Measurements from ENCODE around the gene PLCB1. TPM values are rescaled to one million over a fixed set of nuclear protein-coding genes. Genes with fewer than 3 reads are reported as not detected.

Gene PLCB1
- total RNA-seq, 1 experiment from 2014 or later = 6.0 TPM

- Mint-ChIP-seq H3K4me1 (ENCODE audit: low read depth, unreplicated experiment) (no peaks in the 10 kb centered on the region), H3K9me3 (ENCODE audit: low read depth, unreplicated experiment) (no peaks in the 10 kb centered on the region), H3K27me3 (ENCODE audit: unreplicated experiment) (peaks cover 19% of the 10 kb centered on the region), H3K36me3 (ENCODE audit: insufficient read depth, unreplicated experiment) (no peaks in the 10 kb centered on the region), H3K27ac (ENCODE audit: unreplicated experiment) (no peak overlapping the region), H3K4me3 (ENCODE audit: low read depth, unreplicated experiment) (no peak overlapping the region)
- no peak for DNase-seq
- no TSS peak for BruUV-seq (replicated peaks)
- CTCF ChIA-PET = interaction anchor here (0.6 kb wide), 1 partner anchor 61 kb away, joined by 10 read pairs; no protein-coding TSS in a partner anchor
- TF ChIP-seq, protein P1, sequence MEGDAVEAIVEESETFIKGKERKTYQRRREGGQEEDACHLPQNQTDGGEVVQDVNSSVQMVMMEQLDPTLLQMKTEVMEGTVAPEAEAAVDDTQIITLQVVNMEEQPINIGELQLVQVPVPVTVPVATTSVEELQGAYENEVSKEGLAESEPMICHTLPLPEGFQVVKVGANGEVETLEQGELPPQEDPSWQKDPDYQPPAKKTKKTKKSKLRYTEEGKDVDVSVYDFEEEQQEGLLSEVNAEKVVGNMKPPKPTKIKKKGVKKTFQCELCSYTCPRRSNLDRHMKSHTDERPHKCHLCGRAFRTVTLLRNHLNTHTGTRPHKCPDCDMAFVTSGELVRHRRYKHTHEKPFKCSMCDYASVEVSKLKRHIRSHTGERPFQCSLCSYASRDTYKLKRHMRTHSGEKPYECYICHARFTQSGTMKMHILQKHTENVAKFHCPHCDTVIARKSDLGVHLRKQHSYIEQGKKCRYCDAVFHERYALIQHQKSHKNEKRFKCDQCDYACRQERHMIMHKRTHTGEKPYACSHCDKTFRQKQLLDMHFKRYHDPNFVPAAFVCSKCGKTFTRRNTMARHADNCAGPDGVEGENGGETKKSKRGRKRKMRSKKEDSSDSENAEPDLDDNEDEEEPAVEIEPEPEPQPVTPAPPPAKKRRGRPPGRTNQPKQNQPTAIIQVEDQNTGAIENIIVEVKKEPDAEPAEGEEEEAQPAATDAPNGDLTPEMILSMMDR (IDR thresholded peaks at IDR 0.05; ENCODE audit: unreplicated experiment) = no peak
- intact Hi-C loops (cut with micrococcal nuclease; ENCODE audit: unreplicated experiment) = no loop called here
Measured at GRCh38 chr20:8168785-8169288, 36.8 kb downstream of the PLCB1 start.

- Mint-ChIP-seq H3K4me1 (ENCODE audit: low read depth, unreplicated experiment) (no peaks in the 10 kb centered on the region), H3K36me3 (ENCODE audit: insufficient read depth, unreplicated experiment) (no peaks in the 10 kb centered on the region), H3K27ac (ENCODE audit: unreplicated experiment) (no peak overlapping the region), H3K4me3 (ENCODE audit: low read depth, unreplicated experiment) (no peak overlapping the region), H3K27me3 (ENCODE audit: unreplicated experiment) (peaks cover 12% of the 10 kb centered on the region), H3K9me3 (ENCODE audit: low read depth, unreplicated experiment) (no peaks in the 10 kb centered on the region)
- TF ChIP-seq, protein P1 (IDR thresholded peaks at IDR 0.05; ENCODE audit: unreplicated experiment) = no peak
- intact Hi-C loops (cut with micrococcal nuclease; ENCODE audit: unreplicated experiment) = no loop called here
- no TSS peak for BruUV-seq (replicated peaks)
- CTCF ChIA-PET = no interaction called here
- no peak for DNase-seq
Measured at GRCh38 chr20:8170921-8171320, 38.9 kb downstream of the PLCB1 start.

DNA sequence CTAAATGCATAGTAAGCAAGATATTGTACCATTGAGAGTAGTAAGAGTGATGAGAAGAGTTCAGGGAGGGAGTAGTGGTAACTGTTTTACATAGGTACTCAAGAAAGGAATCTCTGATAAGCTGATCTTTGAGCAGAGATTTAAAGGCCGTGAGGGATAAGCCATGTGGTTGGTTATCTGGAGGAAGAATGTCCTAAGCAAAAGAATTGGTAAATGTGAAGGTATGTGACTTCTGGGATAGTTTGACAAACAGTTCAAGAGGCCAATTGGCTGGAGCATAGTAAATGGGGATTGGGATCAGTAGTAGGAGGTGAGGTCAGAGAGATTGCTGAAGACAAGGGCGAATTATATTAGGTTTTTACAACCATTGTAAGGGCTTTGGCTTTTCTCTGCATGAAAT, 40.1 kb downstream of the PLCB1 start:
- Mint-ChIP-seq H3K9me3 (ENCODE audit: low read depth, unreplicated experiment) (no peaks in the 10 kb centered on the region), H3K27me3 (ENCODE audit: unreplicated experiment) (no peaks in the 10 kb centered on the region), H3K4me1 (ENCODE audit: low read depth, unreplicated experiment) (no peaks in the 10 kb centered on the region), H3K27ac (ENCODE audit: unreplicated experiment) (no peak overlapping the region), H3K36me3 (ENCODE audit: insufficient read depth, unreplicated experiment) (no peaks in the 10 kb centered on the region), H3K4me3 (ENCODE audit: low read depth, unreplicated experiment) (no peak overlapping the region)
- intact Hi-C loops (cut with micrococcal nuclease; ENCODE audit: unreplicated experiment) = no loop called here
- TF ChIP-seq, protein P1 (IDR thresholded peaks at IDR 0.05; ENCODE audit: unreplicated experiment) = no peak
- CTCF ChIA-PET = no interaction called here
- BruUV-seq (replicated peaks) = no TSS peak
- no peak for DNase-seq

DNA sequence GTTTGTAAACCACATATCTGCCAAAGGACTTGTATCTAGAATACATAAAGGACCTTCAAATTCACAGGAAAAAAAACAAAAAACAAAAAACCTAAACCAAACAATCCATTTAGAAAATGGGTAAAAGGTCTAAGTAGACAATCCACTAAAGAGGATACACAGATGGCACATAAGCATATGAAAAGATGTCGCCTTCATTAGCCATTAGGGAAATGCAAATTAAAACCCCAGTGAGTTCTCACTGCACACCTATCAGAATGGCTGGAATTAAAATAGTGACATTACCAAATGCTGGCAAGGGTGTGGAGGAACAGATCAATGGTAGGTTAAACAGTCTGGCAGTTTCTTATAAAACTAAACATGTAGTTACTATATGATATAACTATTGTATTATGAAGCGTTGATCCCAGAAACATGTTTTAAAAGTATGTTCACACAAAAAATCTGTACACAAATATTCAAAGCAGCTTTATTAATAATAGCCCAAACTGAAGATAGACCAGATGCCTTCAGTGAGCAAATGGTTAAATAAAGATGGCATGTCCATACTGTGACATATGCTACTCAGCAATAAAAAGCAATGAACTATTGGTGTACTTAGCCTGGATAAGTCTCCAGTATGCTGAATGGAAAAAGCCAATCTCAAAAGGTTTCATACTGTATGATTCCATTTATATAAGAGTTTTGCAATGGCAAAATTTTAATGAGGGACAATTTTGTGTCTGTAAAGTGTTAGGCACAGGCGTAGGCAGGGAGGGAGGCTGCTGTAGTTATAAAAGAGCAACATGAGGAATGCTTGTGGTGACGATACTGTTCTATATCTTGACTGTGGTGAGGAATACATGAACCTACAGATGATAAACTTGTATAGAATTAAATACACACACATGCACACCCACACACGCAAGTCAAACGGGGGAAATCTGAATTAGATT, 43.9 kb downstream of the PLCB1 start:
- no peaks in the 10 kb centered on the region for H3K4me1 Mint-ChIP-seq (ENCODE audit: low read depth, unreplicated experiment)
- CTCF ChIA-PET = no interaction called here
- H3K27ac Mint-ChIP-seq (ENCODE audit: unreplicated experiment) = no peak overlapping the region
- BruUV-seq (replicated peaks) = no TSS peak
- TF ChIP-seq, protein P1 (IDR thresholded peaks at IDR 0.05; ENCODE audit: unreplicated experiment) = no peak
- intact Hi-C loops (cut with micrococcal nuclease; ENCODE audit: unreplicated experiment) = no loop called here
- DNase-seq = no peak
- no peaks in the 10 kb centered on the region for H3K27me3 Mint-ChIP-seq (ENCODE audit: unreplicated experiment)
- H3K4me3 Mint-ChIP-seq (ENCODE audit: low read depth, unreplicated experiment) = no peak overlapping the region
- H3K36me3 Mint-ChIP-seq (ENCODE audit: insufficient read depth, unreplicated experiment) = no peaks in the 10 kb centered on the region
- no peaks in the 10 kb centered on the region for H3K9me3 Mint-ChIP-seq (ENCODE audit: low read depth, unreplicated experiment)

Measured in Calu3 (cell line).